GM21390 (cell line): ENCODE data around the gene RING1.

ENCODE experiments used
- ATAC-seq: cut with Tn5 transposase; IDR thresholded peaks from one replicate; pipeline ENCODE4 v1.9.1; 2021; ENCODE audit not compliant: unreplicated experiment

Gene RING1

GRCh38 chr6:33237741-33238140, 29.4 kb downstream of the RING1 start:
- no peak for ATAC-seq

- ATAC-seq, result no peak
These were observed 33.7 kb downstream of the RING1 start for GRCh38 chr6:33241968-33242367.

- ATAC-seq, result no peak
These were observed 35.2 kb downstream of the RING1 start for GRCh38 chr6:33243476-33243875.

GRCh38 chr6:33247977-33248642, 39.8 kb downstream of the RING1 start:
- no peak for ATAC-seq

- ATAC-seq, result no peak
These were observed 40.3 kb downstream of the RING1 start for GRCh38 chr6:33248643-33248931.

GRCh38 chr6:33248932-33249731, 40.8 kb downstream of the RING1 start:
- ATAC-seq, result peak; percentile 87

- no peak for ATAC-seq
These were observed 41.7 kb downstream of the RING1 start for GRCh38 chr6:33249732-33250630.

- ATAC-seq, result no peak
These were observed 42.4 kb downstream of the RING1 start for GRCh38 chr6:33250731-33251130.

- ATAC-seq, result no peak
These were observed 43.2 kb downstream of the RING1 start for GRCh38 chr6:33251395-33252012.

GRCh38 chr6:33252759-33253158, 44.5 kb downstream of the RING1 start:
- ATAC-seq, result no peak

- ATAC-seq, result no peak
These were observed 46.3 kb downstream of the RING1 start for GRCh38 chr6:33254591-33254990.

GRCh38 chr6:33259032-33259431, 50.7 kb downstream of the RING1 start:
- no peak for ATAC-seq
